SK-N-SH (cell line): ENCODE results near the gene ADK.

Experiments used
- POLR2AphosphoS5 ChIP-seq: IDR thresholded peaks from 2 replicates; pipeline ENCODE4 v1.6.1; 2012; ENCODE audit warnings: low read depth, low read length
- RXRA ChIP-seq: IDR thresholded peaks from 2 replicates; pipeline ENCODE4 v1.4.0; 2012; ENCODE audit warnings: low read depth, mild to moderate bottlenecking, borderline replicate concordance
- TF ChIP-seq, protein P1 (sequence below): fragments of 200-600 bp; sonication (generic); IDR thresholded peaks from 2 replicates; pipeline ENCODE4 v1.6.1; 2017; ENCODE audit warnings: antibody characterized with exemption, mild to moderate bottlenecking, moderate library complexity

DNA sequence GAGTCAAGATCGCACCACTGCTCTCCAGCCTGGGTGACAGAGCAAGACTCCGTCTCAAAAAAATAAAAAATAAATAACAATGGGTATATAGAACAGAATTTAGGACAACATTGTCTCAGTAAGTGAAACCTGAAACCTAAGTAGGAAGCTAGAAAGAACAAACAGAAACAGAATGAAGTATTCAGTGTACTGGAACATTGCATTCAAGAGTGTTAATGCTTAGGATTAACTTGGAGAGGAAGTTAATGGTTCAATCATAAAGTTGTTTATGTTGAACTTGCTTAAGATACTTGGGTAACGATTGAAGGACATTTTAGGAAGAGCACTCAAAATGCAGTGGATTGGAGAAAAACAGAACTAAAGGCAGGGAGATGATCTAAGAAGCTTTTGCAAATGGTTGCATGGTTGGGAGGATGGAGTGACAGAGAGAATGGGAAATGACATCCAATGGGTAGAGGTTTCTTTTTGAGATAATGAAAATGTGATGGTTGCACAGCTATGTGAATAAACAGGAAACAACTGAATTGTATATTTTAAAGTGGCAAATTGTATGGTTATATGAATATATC is 233.7 kb downstream of the ADK start:
- TF ChIP-seq, protein P1, sequence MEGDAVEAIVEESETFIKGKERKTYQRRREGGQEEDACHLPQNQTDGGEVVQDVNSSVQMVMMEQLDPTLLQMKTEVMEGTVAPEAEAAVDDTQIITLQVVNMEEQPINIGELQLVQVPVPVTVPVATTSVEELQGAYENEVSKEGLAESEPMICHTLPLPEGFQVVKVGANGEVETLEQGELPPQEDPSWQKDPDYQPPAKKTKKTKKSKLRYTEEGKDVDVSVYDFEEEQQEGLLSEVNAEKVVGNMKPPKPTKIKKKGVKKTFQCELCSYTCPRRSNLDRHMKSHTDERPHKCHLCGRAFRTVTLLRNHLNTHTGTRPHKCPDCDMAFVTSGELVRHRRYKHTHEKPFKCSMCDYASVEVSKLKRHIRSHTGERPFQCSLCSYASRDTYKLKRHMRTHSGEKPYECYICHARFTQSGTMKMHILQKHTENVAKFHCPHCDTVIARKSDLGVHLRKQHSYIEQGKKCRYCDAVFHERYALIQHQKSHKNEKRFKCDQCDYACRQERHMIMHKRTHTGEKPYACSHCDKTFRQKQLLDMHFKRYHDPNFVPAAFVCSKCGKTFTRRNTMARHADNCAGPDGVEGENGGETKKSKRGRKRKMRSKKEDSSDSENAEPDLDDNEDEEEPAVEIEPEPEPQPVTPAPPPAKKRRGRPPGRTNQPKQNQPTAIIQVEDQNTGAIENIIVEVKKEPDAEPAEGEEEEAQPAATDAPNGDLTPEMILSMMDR = no peak
- TF ChIP-seq POLR2AphosphoS5 (no peak), RXRA (no peak)
